BLaER1 treated with 17β-estradiol and CSF1 and Interleukin-3, amounts not matched to agents 10 nM and 100 nM (cell line): ENCODE results near the gene CUBN.

Source experiments
- H3K27ac ChIP-seq, 11 experiments: shearing (Covaris generic); formaldehyde crosslinking; 2 replicates each; pipeline ENCODE4 v1.8.1; 2022
- H3K27me3 ChIP-seq, 11 experiments: shearing (Covaris generic); formaldehyde crosslinking; 2 replicates each; pipeline ENCODE4 v1.8.1; 2022
- H3K36me3 ChIP-seq, 11 experiments: shearing (Covaris generic); formaldehyde crosslinking; 2 replicates each; pipeline ENCODE4 v1.8.1; 2022
- H3K4me1 ChIP-seq, 10 experiments: shearing (Covaris generic); formaldehyde crosslinking; 2 replicates each; pipeline ENCODE4 v1.8.1; 2022
- H3K4me2 ChIP-seq, 11 experiments: shearing (Covaris generic); formaldehyde crosslinking; 2 replicates each; pipeline ENCODE4 v1.8.1; 2022
- H3K4me3 ChIP-seq, 10 experiments: shearing (Covaris generic); formaldehyde crosslinking; 2 replicates each; pipeline ENCODE4 v1.8.1; 2022
- H3K9ac ChIP-seq, 11 experiments: shearing (Covaris generic); formaldehyde crosslinking; 2 replicates each; pipeline ENCODE4 v1.8.1; 2022
- H3K9me3 ChIP-seq, 11 experiments: shearing (Covaris generic); formaldehyde crosslinking; replicated peaks in 1 of 11; 2 replicates each; pipeline ENCODE4 v1.8.1; 2022
- H4K20me1 ChIP-seq, 11 experiments: shearing (Covaris generic); formaldehyde crosslinking; 2 replicates each; pipeline ENCODE4 v1.8.1; 2022
- Cebpa-rat ChIP-seq, 11 experiments: shearing (Covaris generic); IDR thresholded peaks; 2 replicates each; pipeline ENCODE4 v1.8.1; 2022

The CUBN gene

DNA sequence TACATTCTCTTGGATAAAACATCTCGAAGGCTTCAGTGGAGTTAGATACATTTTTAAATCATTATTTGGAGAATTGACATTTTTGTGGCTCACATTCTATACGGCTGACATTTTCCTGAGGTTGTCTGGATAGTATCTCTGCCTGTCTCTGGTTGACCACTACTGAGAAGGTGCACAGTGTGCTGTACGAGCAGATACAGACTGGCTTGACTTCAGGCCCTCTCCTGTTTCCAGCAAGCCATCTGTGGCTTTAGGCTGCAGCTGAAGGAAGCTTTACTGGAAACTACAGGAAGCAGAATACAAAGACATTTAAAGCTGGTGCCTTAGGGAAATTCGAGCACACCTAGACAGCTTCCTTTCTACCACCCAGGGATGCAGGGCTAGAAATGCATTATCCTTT lies 273.0 kb downstream of the CUBN start:
- Histone ChIP-seq H4K20me1 (no peaks in the 10 kb centered on the region), H3K4me3 (no peak overlapping the region), H3K4me2 (no peak overlapping the region), H3K27me3 (no peaks in the 10 kb centered on the region), H3K27ac (no peak overlapping the region), H3K9me3 (peaks cover 0 to 8% (median 3%) of the 10 kb centered on the region in 11 experiments; a peak in 7 of 22 replicates), H3K4me1 (no peaks in the 10 kb centered on the region), H3K9ac (no peak overlapping the region), H3K36me3 (no peaks in the 10 kb centered on the region)
- no peak for TF ChIP-seq Cebpa-rat (IDR thresholded peaks at IDR 0.05)

DNA sequence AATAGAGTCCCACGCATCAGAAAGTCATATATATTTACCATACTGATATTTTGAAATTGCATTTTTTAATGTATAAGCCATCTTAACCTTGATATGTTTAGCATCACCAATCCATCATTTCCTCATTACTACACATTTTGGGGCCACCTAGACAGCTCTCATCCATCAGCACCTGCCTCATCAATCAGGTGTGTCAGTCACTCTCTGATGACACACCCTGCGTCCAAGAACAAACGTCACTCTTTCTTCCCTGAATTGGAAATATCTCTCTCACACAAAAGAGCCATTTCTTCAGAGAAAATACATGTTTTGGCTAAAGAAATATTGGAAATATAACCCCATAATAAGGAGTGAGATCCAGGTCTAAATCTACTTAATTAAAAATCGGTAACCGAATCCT lies 273.5 kb downstream of the CUBN start:
- Histone ChIP-seq H4K20me1 (no peaks in the 10 kb centered on the region), H3K4me3 (no peak overlapping the region), H3K36me3 (no peaks in the 10 kb centered on the region), H3K4me2 (no peak overlapping the region), H3K27ac (no peak overlapping the region), H3K9ac (no peak overlapping the region), H3K9me3 (peaks cover 0 to 8% (median 3%) of the 10 kb centered on the region in 11 experiments; a peak in 7 of 22 replicates), H3K27me3 (no peaks in the 10 kb centered on the region), H3K4me1 (no peaks in the 10 kb centered on the region)
- no peak for TF ChIP-seq Cebpa-rat (IDR thresholded peaks at IDR 0.05)

DNA sequence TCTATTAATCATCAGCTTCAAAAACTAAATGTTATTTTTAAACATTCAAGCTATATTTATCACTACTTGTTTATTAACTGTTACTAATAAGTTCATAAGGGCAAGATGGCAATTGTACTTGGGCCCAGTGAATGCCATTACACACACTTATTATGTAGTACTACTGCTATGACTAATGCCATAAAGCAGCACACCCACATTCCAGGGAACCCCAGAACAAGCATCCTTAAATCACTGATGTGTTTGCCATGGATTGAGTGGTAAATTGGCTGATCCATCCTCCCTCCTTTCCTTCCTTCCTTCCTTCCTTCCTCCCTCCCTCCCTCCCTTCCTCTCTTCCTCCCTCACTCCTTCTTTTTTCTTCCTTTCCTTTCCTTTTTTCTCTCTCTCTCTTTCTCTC lies 275.0 kb downstream of the CUBN start:
- Histone ChIP-seq H3K36me3 (no peaks in the 10 kb centered on the region), H3K9ac (no peak overlapping the region), H3K9me3 (no peaks in the 10 kb centered on the region), H3K4me2 (no peak overlapping the region), H3K27me3 (no peaks in the 10 kb centered on the region), H3K4me3 (no peak overlapping the region), H3K4me1 (no peaks in the 10 kb centered on the region), H4K20me1 (no peaks in the 10 kb centered on the region), H3K27ac (no peak overlapping the region)
- TF ChIP-seq Cebpa-rat (IDR thresholded peaks at IDR 0.05) = no peak

DNA sequence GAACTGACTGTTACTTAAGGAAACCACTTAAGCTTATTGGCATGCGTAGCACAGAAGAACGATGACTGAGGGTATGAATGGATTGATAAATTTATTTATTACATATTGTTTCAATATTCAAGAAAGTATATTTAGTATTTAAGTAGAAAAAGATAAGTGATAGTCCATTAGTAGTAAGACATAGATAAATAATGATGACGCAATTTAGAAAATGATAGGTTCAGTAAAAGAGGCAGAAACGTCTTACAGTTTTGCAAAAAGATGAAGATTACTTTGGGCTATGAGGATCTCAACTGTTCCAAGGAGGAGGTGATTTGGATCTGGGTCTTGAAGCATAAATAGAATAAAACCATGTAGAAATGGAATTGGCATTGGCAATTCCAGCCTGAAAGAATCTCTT lies 275.8 kb downstream of the CUBN start:
- H3K4me3 ChIP-seq = no peak overlapping the region
- no peaks in the 10 kb centered on the region for H4K20me1 ChIP-seq
- no peak overlapping the region for H3K9ac ChIP-seq
- no peaks in the 10 kb centered on the region for H3K9me3 ChIP-seq
- no peaks in the 10 kb centered on the region for H3K4me1 ChIP-seq
- no peaks in the 10 kb centered on the region for H3K27me3 ChIP-seq
- no peak overlapping the region for H3K4me2 ChIP-seq
- no peak overlapping the region for H3K27ac ChIP-seq
- no peaks in the 10 kb centered on the region for H3K36me3 ChIP-seq
- no peak for TF ChIP-seq Cebpa-rat (IDR thresholded peaks at IDR 0.05)

DNA sequence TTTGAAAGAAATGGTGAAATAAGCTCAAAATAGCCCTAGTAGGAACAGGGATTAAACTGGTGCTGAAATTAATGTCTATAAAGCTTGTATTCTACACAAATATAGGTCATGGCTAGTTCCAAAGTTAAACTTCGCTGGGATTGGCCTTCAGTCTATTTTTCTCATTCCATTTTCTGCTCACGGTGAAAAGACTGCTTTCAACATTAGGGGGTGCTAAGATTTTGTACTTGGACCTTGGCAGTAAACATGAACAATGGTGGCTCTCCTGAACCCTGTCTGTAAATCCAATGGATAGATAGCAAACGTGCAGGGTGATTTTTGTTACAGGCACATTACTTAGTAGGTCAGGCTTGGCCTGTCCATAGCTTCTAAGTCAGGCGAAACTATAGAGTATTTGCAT lies 276.4 kb downstream of the CUBN start:
- Histone ChIP-seq H4K20me1 (no peaks in the 10 kb centered on the region), H3K27ac (no peak overlapping the region), H3K9ac (no peak overlapping the region), H3K36me3 (no peaks in the 10 kb centered on the region), H3K4me1 (no peaks in the 10 kb centered on the region), H3K9me3 (no peaks in the 10 kb centered on the region), H3K27me3 (no peaks in the 10 kb centered on the region), H3K4me2 (no peak overlapping the region), H3K4me3 (no peak overlapping the region)
- no peak for TF ChIP-seq Cebpa-rat (IDR thresholded peaks at IDR 0.05)

DNA sequence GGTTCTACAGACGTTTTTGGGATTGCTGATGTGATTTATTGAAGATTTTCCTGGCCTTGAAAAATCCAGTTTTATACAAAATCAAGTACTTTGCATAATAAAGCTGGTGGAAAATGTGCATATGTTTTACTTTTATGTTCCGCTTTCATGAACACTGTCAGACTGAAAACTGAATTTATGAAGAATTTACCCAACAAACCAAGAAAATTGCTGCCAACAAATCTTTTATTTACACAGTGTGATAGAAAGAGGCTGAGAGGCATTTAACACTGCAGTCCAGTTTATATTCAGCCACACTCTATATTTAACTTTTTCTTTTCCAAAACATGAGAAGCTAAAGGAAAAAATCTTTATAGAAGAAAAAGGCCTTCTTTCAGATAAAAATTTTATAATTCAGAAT lies 277.0 kb downstream of the CUBN start:
- no peak overlapping the region for H3K9ac ChIP-seq
- no peaks in the 10 kb centered on the region for H4K20me1 ChIP-seq
- H3K27ac ChIP-seq = no peak overlapping the region
- no peak for TF ChIP-seq Cebpa-rat (IDR thresholded peaks at IDR 0.05)
- H3K27me3 ChIP-seq = no peaks in the 10 kb centered on the region
- no peak overlapping the region for H3K4me2 ChIP-seq
- no peaks in the 10 kb centered on the region for H3K9me3 ChIP-seq
- no peaks in the 10 kb centered on the region for H3K36me3 ChIP-seq
- H3K4me3 ChIP-seq = no peak overlapping the region
- no peaks in the 10 kb centered on the region for H3K4me1 ChIP-seq

DNA sequence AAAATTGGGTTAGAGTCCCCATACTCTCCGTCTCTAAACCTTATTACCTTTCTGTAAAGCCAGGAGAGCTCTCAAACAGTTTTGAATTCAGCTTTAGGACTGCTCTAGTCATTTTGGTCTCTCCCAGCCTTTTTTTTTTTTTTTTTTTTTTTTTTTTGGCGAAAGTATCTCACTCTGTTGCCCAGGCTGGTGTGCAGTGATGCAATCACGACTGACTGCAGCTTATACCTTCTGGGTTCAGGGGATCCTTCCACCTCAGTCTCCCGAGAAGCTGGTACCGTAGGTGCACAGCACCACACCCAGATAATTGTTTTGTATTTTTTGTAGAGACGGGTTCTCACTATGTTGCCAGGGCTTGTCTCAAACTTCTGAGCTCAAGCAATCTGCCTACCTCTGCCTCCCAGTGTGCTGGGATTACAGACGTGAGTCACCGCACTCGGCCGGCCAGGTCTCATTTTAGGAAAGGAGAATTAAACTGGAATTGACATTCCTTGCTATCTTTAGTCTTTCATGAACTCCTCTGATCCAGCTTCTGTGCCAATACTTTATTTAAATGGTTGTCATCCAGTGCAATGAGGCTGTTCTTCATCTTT lies 281.0 kb downstream of the CUBN start:
- H3K36me3 ChIP-seq = no peaks in the 10 kb centered on the region
- no peaks in the 10 kb centered on the region for H4K20me1 ChIP-seq
- no peak overlapping the region for H3K27ac ChIP-seq
- H3K4me2 ChIP-seq = no peak overlapping the region
- H3K4me1 ChIP-seq = no peaks in the 10 kb centered on the region
- H3K27me3 ChIP-seq = no peaks in the 10 kb centered on the region
- H3K9ac ChIP-seq = no peak overlapping the region
- no peaks in the 10 kb centered on the region for H3K9me3 ChIP-seq
- H3K4me3 ChIP-seq = no peak overlapping the region
- TF ChIP-seq Cebpa-rat (IDR thresholded peaks at IDR 0.05) = no peak

DNA sequence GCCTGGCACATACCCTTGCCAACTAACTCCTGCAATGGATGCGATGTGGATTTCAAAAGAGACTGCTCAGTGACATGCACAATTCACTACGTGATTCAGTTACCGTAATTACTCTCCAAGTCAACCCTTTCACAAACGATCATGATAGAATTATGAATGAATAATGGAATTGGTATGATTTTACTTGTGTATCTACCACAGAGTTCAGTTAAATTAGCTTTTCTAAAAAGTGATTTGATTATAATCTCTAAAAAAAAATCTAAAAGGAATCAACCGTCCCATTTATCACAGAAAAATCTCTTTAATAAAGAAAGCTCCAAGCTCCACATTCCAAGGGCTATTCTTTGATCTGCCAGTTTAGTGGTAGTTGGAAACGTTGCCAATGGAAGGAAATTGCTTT lies 282.0 kb downstream of the CUBN start:
- no peak for TF ChIP-seq Cebpa-rat (IDR thresholded peaks at IDR 0.05)
- Histone ChIP-seq H3K9ac (no peak overlapping the region), H3K9me3 (no peaks in the 10 kb centered on the region), H3K4me1 (no peaks in the 10 kb centered on the region), H4K20me1 (no peaks in the 10 kb centered on the region), H3K27ac (no peak overlapping the region), H3K27me3 (no peaks in the 10 kb centered on the region), H3K4me2 (no peak overlapping the region), H3K4me3 (no peak overlapping the region), H3K36me3 (no peaks in the 10 kb centered on the region)

DNA sequence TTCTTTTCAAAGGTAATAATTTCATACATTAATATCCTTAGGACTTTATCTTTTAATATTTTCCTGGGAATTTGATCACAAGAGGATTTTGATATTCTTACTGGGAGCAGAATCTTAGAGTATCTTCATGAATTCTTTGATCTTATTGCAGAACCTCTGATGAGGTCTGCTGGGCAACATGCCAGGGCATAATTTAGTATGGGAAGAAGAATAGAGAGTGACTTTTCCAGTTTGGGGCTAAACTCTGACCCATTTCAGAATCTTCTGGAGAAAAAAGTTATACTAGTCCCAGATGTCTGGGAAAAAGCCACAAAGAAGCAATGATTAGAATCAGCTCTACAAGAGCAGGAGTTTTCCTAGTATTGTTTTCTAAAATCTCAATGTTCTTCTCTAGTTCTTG lies 284.4 kb downstream of the CUBN start:
- Histone ChIP-seq H3K4me3 (no peak overlapping the region), H3K4me1 (no peaks in the 10 kb centered on the region), H3K9me3 (no peaks in the 10 kb centered on the region), H3K4me2 (no peak overlapping the region), H3K36me3 (no peaks in the 10 kb centered on the region), H4K20me1 (no peaks in the 10 kb centered on the region), H3K9ac (no peak overlapping the region), H3K27ac (no peak overlapping the region), H3K27me3 (no peaks in the 10 kb centered on the region)
- no peak for TF ChIP-seq Cebpa-rat (IDR thresholded peaks at IDR 0.05)

DNA sequence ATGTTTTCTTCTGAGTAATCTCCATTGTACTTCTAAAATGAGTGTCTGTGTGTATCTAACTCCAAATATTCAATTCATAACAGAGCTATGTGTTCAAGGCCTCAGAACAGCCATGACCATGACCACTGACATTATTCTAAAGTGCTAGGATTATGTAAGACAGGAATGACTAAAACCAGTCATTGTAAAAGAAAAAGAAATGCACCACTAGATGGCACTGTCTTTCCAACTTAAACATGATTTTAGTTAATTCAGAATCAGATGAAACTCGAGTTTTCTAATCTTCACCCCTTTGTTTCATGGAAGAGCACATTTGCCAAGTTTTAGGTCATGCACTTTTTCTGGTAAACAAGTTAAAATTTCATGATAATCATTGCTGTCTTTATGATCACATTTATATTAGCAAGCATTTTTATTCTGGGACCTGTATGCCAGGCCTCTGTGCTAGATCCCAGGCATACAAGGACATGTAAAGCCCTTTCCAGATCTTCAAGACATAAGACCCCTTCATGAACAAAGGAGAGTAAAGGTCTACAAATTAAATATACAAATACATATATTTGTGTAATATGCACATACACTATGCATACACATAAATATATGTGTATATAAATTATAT lies 286.2 kb downstream of the CUBN start:
- Histone ChIP-seq H3K4me2 (no peak overlapping the region), H3K4me1 (no peaks in the 10 kb centered on the region), H3K27me3 (no peaks in the 10 kb centered on the region), H3K36me3 (no peaks in the 10 kb centered on the region), H3K9ac (no peak overlapping the region), H3K4me3 (no peak overlapping the region), H3K27ac (no peak overlapping the region), H3K9me3 (no peaks in the 10 kb centered on the region), H4K20me1 (no peaks in the 10 kb centered on the region)
- no peak for TF ChIP-seq Cebpa-rat (IDR thresholded peaks at IDR 0.05)
